ENCODE data around the gene LPP.

LPP gene

GRCh38 chr3:188198001-188198400, 44.0 kb downstream of the LPP start:
- no peak for DNase-seq

GRCh38 chr3:188198760-188199327, 44.9 kb downstream of the LPP start:
- DNase-seq = no peak

- no peak for DNase-seq
Measured at GRCh38 chr3:188199386-188199785, 45.4 kb downstream of the LPP start.

GRCh38 chr3:188200481-188200880, 46.5 kb downstream of the LPP start:
- no peak for DNase-seq

- peak in 1 of 2 donors; percentile 19 for DNase-seq
Measured at GRCh38 chr3:188202358-188203138, 48.6 kb downstream of the LPP start.

GRCh38 chr3:188204526-188204925, 50.6 kb downstream of the LPP start:
- DNase-seq = no peak

GRCh38 chr3:188205992-188206416, 52.0 kb downstream of the LPP start:
- no peak for DNase-seq

GRCh38 chr3:188206787-188207186, 52.8 kb downstream of the LPP start:
- no peak for DNase-seq

GRCh38 chr3:188207941-188208515, 54.1 kb downstream of the LPP start:
- no peak for DNase-seq

GRCh38 chr3:188208516-188208981, 54.6 kb downstream of the LPP start:
- DNase-seq = no peak

- DNase-seq = no peak
Measured at GRCh38 chr3:188209034-188209433, 55.1 kb downstream of the LPP start.

- no peak for DNase-seq
Measured at GRCh38 chr3:188209740-188210139, 55.8 kb downstream of the LPP start.

- DNase-seq = no peak
Measured at GRCh38 chr3:188211476-188211875, 57.5 kb downstream of the LPP start.

GRCh38 chr3:188212308-188212969, 58.5 kb downstream of the LPP start:
- DNase-seq = no peak

- DNase-seq = no peak
Measured at GRCh38 chr3:188214442-188214841, 60.5 kb downstream of the LPP start.

GRCh38 chr3:188215129-188215528, 61.2 kb downstream of the LPP start:
- no peak for DNase-seq

- no peak for DNase-seq
Measured at GRCh38 chr3:188217011-188217463, 63.1 kb downstream of the LPP start.

GRCh38 chr3:188217726-188218125, 63.8 kb downstream of the LPP start:
- DNase-seq = no peak

GRCh38 chr3:188218603-188219002, 64.6 kb downstream of the LPP start:
- DNase-seq = no peak

- no peak for DNase-seq
Measured at GRCh38 chr3:188219147-188219546, 65.2 kb downstream of the LPP start.

- DNase-seq = no peak
Measured at GRCh38 chr3:188220097-188220788, 66.3 kb downstream of the LPP start.

GRCh38 chr3:188220988-188221818, 67.2 kb downstream of the LPP start:
- DNase-seq = no peak

Data from stimulated activated CD4-positive, alpha-beta T cell treated with anti-CD3 and anti-CD28 coated beads, Interleukin-2, amount 100 ng/mL, for 24 hours (primary cell).